HG03457 (cell line): ENCODE data around the gene PRTN3.

Source experiments
- ATAC-seq: cut with Tn5 transposase; IDR thresholded peaks from one replicate; pipeline ENCODE4 v1.9.1; 2021; ENCODE audit warnings: moderate number of reproducible peaks; ENCODE audit not compliant: unreplicated experiment

PRTN3 gene, protein sequence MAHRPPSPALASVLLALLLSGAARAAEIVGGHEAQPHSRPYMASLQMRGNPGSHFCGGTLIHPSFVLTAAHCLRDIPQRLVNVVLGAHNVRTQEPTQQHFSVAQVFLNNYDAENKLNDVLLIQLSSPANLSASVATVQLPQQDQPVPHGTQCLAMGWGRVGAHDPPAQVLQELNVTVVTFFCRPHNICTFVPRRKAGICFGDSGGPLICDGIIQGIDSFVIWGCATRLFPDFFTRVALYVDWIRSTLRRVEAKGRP

DNA sequence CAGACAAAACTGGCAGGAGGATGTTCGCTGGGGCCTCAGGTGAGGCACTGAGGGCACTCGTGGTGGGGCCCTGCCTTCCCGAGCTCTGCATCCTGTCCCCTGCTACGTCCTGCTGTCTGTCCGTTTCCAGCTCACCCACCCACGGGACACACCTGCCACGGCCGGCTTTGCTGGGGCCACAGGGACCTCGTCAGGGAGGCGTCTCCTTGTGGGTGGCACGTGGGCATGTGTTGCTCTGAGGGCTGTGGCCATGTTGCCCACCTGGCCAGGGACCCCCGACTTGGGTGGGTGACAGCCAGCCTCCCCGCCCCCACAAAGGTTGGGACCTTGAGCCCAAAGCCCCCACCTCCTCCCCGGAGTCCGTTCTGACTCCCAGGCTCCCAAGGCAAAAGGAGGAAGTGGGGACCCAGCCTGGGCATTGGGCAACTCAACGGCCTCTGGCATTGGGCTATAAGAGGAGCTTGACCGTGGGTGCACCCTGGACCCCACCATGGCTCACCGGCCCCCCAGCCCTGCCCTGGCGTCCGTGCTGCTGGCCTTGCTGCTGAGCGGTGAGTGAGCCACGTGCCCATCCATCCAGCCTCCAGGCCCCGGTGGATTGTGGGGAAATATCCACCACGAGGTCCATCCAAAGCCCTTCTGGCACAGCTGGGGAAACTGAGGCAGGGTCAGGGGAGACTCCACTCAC is at the start of gene PRTN3:
Gene PRTN3 (plus strand): TSS at position 481 of the 688 bp plus-strand sequence. CDS start 10 bp downstream, at position 491.
- no peak for ATAC-seq

DNA sequence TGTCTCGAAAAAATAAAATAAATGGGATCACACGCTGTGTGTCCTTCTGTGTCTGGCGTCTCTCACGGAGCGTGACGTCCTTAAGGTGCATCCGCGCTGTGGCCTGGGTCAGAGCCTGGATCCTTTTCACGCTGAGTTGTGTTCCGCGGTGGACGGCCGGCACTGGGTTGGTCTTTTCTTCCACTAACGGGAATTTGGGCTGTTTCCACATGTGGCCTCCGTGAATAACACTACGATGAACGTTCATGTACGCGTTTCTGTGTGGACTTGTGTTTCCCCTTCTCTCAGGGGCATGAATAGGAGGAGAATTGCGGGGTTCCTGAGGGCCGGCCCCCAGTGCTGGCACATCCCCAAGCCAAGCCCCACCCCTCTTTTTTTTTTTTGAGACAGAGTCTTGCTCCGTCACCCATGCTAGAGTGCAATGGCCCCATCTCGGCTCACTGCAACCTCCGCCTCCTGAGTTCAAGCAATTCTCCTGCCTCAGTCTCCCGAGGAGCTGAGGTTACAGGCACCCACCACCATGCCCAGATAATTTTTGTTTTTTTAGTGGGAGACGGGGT is 49.7 kb upstream of the PRTN3 start:
- no peak for ATAC-seq

DNA sequence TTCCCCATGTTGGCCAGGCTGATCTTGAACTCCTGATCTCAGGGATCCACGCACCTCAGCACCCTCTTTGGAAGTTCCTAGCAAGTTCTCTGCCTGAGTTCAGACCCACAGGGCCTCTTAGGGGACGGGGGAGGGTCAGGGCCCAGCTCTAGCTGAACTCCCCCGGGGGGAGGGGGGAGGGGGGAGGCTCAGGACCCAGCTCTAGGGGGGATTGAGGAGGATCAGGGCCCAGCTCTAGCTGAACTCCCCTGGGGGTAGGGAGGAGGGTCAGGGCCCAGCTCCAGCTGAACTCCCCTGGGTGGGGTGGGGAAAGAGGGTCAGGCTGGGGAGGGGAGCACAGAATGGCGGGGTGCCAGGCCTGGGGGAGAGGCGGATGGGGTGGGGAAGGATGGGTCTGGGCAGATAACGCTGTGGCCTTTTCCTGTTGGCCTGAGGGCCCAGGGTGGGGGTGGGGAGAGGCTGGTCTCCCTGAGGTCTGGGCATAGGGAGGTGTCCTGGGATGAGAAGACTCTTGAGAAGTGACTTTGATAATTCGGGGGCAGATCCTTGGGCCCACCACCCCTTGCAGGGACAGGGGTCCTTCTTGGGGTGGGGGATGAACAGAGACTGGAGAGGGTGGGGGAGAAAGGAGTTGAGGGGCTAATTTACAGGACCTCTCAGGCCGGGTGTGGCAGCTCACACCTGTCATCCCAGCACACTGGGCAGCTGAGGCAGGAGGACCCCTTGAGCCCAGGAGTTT is 49.1 kb upstream of the PRTN3 start:
- ATAC-seq, result no peak

DNA sequence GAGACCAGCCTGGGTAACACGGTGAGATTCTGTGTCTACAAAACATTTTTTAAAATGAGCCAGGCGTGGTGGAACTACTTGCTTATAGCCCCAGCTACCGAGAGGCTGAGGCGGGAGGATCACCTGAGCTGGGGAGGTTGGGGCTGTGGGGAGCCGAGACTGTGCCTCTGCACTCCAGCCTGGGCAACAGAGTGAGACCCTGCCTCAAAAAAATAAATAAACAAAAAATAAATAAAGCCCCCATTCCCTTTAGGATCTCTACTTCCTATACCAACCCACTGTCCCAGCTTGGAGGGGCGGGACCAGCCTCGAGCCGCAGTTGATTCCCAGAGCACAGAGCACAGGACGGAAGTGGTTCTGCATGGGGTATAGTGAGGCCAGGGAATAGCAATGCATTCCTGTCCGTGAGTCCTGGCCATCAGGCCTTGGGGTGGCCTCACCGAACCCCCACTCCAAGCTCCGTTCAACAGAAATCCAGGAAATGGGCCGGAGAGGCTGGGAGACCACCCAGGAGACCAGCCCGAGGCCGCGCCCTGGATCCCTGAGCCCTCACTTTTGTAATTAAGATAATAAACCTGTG is 48.4 kb upstream of the PRTN3 start:
- no peak for ATAC-seq

DNA sequence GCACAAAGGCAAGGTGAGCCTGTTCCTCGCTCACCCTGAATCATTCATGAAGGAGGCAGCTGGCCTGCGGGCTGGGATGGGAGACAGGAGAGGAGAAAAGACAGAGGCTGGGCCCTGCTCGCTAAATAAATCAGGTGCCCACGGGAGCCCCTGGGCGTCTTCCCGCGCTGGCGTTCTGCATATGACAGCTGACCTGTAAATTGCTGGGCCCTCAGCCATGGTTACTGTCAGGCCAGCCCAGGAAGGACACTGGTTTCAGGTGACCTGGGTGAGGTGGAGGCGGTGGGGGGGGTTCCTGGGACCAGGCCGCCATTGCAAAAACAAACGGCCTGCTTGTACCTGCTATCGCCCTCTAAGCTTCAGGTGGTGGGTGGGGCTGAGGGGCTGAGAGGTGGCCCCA is 47.0 kb upstream of the PRTN3 start:
- ATAC-seq, result no peak

DNA sequence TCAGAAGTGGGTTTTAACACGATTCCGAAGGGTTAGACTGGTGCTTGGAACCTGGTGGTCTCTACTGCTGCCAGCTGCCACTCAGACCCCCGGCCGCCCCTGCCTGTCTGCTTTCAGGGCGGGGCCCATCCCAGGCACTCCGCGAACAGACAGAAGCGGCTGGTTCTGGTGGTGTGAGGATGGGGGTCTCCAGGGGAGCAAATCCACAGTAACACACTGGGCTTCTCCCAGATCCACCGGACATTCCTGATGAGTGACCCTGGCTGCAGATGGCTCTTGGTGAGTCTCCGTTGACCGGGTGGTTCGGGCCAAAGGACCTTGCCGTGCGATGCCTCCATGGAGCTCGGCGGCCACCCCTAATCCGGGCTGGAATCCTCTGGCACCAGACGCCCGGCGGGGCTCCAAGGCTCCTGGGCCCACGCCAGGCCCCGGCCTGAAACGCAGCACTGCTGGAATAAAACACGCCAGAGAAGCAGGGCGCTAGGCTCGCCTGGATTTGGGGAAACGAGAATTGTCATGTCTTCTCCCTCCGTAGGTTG is 45.7 kb upstream of the PRTN3 start:
- no peak for ATAC-seq

DNA sequence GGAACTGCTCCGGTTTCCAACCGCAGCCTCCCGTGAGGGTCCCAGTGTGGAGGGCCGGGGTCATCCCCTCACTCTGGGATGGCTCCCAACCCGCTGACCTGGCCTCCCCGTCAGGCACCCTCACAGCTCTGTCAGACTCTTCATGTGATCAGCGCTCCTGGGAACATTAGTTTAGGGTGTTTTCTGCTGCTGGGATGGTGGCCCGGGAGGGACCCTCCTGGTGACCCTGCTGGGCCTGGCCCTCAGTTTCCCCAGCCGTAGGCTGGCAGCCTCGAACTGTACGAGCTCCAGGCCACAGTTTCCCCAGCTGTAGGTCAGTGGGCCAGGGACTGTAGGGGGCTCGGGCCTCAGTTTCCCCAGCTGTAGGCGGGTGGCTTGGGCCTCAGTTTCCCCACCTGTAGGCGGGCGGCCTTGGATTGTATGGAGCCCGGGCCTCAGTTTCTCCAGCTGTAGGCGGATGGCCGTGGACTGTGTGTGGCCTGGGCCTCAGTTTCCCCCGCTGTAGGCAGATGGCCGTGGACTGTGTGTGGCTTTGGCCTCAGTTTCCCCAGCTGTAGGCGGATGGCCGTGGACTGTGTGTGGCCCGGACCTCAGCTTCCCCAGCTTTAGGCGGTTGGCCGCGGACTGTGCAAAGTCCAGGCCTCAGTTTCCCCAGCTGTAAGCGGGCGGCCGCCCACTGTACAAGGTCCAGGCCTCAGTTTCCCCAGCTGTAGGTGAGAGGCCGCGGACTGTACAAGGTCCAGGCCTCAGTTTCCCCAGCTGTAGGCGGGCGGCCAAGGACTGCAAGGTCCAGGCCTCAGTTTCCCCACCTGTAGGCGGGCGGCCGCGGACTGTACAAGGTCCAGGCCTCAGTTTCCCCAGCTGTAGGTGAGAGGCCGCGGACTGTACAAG is 44.9 kb upstream of the PRTN3 start:
- no peak for ATAC-seq

DNA sequence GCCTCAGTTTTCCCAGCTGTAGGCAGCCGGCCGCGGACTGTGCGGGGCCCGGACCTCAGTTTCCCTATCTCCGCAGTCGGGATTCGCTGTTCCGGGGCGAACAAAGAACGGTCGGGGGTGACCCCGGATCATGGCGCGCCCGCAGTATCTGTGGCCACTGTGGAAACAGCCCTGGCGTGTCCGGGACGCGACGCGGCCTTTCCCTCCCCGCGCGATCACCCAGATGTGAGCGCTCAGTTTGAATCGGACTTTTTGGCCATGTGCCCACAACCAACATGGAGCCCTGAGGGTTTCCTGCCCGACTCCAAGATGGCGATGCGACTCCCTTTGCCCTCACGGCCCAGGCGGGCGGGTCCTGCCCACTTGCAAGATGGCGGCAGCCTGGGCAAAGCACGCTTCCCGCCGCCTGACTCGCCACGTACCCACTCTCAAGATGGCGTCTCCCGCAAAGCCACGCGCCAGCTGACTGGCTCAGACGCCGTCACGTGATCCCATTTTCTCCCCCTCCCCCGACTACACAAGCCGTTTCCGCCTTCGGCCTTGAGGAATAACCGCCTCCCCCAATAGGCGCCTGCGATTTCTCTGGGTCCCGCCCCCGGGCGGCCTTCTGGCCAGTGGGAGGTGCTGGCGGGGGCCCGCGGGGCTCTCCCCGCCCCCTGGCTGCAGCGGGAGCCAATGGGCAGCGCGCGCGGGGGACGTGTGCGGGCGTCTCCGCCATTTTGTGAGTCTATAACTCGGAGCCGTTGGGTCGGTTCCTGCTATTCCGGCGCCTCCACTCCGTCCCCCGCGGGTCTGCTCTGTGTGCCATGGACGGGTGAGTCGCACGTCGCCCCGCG is 43.9 kb upstream of the PRTN3 start, which contains the start of gene PTBP1:
Gene PTBP1 (plus strand): TSS at position 761 of the 836 bp plus-strand sequence. CDS start 46 bp downstream, at position 807.
- ATAC-seq, result peak; percentile 59

DNA sequence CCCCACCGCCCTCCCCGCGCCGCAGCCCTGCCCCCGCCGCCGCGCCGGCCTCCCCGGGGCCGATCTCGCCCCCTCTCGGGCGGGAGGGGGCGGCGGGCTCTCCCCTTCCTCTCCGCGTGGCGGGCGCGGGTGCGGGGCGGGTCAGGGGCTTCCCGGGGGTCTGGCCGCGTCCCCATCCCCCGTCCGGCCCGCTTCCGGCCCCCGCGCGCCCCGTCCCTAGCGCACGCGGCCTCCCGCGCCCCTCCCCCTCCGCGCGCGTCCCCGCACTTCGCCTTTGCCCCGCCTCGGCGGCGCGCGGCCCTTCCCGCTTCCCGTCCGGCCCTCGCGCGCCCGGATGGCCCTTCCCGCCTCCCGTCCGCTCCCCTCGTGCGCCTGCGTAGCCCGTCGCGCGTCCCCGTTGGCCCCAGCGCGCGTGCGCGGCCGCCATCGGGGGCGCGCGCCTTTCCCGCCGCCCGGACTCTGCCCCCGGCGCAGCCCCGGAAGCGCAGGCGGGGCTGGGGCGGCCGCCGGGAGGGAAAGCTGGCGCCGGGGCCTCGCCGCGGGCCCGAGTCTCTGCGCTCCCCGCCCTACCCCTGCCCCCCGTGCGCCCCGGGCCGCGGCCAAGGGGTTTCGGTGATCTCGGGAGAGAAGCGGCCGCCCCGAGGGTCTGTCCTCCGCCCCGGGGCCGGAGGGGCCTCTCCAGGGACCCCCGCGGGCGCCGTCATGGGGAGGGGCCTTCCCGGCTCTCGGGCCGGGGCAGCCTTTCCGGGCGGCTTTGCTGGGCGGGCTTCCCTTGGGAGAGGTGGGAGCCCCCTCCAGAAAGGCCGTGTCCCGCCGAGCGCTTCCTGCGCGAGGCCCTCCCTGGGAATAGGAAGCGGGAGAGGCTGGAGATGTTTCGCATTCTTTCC is 43.0 kb upstream of the PRTN3 start:
- peak; percentile 22 for ATAC-seq

DNA sequence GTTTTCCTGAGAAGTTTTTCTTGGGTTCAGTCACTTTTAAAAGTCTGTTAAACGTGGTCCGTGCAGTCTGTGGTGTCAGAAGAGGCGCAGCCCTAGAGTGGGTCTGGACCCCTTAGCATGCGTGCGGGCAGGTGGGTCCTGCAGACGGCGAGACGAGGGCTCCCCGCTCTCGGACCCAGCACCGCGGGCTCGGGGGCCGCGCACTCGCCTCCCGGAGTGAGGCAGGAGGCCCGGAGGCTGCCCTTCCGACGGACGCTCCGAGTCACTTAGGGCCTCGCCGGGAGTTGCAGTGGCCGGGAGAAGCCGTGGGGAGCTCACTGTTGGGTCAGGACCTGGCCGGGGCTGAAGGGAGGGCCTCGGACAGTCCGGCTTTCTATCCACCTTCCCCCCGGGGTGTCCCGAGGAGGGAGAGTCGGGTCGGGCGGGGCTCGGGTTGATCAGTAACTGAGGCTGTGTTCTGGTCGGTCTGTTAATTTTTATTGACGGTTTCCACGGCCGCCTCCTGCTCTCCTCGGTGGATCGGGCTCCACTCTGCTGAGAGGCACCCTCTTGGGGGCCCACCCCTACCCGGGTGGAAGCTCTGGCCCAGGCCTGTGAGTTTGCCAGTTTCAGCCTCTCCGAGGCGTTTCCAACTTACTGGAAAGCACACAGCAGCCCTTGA is 42.3 kb upstream of the PRTN3 start:
- ATAC-seq, result no peak

DNA sequence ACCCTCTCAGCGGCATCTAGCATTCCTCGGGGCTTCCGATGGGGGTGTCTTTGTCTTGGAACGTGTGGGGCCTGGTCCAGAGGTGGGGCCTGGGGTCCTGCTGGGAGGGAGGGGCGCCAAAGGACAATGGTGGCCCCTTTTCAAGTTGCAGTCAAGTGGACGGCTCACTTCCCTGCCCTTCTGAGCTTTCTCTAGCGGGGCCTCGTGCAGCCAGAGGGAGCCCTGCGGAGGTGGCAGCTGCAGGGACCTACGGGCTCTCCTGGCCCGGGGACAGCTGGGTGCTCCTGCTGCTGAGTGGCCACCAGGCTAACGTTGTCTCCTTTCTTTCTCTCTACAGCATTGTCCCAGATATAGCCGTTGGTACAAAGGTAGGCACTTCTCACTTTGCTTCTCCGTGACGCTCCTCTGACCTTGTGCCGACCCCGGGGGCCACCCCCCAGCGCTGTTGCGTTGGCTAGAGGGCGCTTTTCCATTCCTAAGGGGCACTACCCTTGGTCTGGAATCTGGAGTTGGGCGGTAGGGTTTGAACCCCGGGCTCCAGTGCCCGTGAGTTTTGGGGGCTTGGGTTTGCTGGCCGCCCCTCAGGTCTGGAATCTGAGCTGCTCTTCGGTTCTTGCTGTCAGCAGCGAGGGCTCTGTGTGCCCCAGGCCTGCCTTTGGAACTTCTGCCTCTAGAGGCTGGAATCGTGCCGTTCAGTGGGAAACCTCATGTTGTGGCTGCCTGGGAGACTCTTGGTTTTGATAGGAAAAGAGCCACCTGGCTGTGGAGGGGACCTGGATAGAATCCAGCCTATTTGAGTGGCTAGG is 41.5 kb upstream of the PRTN3 start:
- ATAC-seq, result no peak

DNA sequence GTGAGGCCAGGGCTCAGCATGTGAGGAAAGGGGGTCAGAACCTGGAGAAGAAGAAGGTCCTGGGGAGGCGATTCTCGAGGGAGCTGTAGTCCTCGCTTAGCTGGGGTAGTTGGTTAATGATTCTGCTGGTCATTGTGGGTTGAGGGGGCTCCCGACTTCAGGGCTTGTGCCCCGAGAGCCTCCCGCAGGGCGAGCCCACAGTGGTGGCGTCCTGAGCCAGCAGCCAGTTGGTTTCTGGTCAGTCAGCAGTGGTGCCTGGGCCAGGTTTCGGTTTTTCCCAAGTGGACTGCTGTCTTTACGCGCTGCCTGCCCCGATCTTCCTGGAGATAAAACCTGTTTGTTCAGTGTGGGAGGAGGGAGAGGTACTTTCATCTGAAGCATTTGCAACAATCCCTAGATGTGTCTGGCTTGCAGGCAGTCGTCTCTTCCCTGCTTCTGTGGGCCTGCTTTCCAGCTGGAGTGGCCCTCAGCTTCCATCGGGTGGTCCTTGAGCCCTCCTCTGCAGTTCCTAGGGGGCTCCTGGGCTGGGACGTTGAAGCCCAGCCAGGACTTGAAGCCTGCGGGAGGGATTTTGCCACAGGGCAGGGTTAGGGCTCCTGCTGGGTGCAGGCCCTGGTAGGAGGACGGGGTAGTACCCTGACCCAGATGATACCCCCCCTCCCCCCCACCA is 40.3 kb upstream of the PRTN3 start:
- ATAC-seq, result no peak

DNA sequence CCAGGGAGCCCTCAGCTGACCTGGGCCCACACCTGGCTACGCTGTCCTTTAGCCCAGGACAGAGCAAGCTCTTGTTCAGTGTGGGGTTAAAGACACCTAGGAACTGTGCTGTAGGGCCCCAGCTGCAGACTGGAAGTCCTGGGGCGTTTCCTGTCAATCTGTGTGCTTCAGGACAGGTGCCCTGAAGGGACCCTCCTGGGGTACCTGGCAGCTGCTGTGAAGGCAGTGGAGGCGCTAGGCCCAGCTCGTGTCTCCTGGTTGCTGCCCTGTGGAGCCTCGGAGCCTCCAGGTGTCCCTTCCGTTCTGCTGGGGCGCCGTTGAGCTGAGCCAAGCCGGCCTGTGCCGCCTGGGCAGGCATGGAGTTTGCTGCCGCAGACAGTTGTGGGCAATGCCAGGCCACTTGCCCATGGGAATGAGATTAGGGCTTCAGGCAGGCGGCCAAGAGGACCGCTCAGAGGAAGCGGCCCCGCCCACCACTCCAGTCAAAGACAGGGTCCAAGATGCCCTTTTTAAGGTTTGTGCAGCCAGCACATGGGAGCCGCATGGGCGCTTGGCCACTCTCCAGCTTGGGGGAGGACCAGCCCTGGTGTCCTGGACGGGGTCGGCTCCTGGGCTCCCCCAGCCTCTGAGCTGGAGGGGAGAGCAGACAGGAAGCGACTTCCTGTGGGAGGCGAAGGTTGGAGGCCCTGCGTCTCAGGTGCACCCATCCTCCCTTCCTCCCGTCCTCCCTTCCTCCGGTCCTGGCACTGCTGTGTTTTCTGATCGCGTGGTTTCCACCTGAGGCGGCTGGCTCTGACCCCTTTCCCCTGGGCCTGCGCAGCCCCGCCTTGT is 39.6 kb upstream of the PRTN3 start:
- no peak for ATAC-seq

DNA sequence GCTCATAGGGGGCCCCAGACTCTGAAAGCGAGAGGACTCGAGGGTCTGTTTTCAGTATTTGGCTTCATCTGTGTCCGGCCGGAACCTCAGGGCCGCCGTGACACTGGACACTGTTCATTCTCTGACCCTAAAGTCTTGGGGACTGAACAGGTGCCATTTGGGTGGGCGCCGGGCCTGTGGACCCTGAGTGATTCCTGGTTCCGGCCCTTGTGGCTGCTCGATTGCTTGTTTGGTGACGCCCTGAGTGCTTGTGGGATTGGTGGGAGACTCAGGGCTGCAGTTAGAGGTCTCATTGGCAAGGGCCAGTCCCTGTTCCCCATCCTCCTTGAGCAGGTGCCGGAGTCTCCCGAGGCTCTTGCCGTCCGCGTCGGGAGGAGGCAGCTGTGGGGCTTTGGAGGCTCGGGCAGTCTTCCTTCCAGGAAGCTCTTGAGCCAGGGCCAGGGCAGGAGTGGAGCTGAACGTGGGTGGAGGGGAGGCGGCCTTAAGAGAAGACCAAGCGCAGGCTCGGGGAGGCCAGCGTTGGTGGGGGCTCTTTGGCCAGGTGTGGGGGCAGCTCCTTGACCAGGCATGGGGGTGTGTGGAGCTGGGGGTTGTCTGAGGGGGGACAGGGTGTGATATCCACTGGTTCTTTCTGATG is 38.8 kb upstream of the PRTN3 start:
- no peak for ATAC-seq
